HCT116 (cell line): ENCODE results near the gene SBF2. TPM values are rescaled to one million over a fixed set of nuclear protein-coding genes. Genes with fewer than 3 reads are reported as not detected.

Experiments
- ATAC-seq: fragments of 200-7000 bp; cut with Tn5 transposase; 2 replicates; pipeline ENCODE4 v1.9.1; 2020; ENCODE audit warnings: mild to moderate bottlenecking, moderate library complexity
- BruUV-seq: library from RNA; stranded (reverse); fragments of 400-500 nt; replicated peaks from 2 replicates; lab custom pipeline; 2021; lab: Mats Ljungman, UMichigan
- CTCF ChIA-PET: fragments of 300-600 bp; sonication (Branson Sonifier 250); formaldehyde crosslinking; loops from one replicate; lab custom pipeline; 2021; ENCODE audit warnings: antibody characterized with exemption; lab: Charles Lee
- POLR2A ChIA-PET: fragments of 300-600, 350-600 bp; sonication (Branson Sonifier 250); formaldehyde crosslinking; loops from one replicate; lab custom pipeline; 2021; ENCODE audit warnings: antibody characterized with exemption; lab: Charles Lee
- RAD21 ChIA-PET, 2 experiments: fragments of 300-600 bp; sonication (Branson Sonifier 250); formaldehyde crosslinking; loops; one replicate each; lab custom pipeline; 2023; ENCODE audit warnings: low total read pairs in 2 of 2; ENCODE audit not compliant: uncharacterized antibody in 2 of 2, unreplicated experiment in 2 of 2, low non-redundant PET in 1 of 2; lab: Charles Lee
- DNase-seq: peaks from one replicate; pipeline ENCODE4 v3.0.0-alpha.2; 2010; ENCODE audit warnings: low read depth, low spot score
- H2AFZ ChIP-seq: fragments of 200-600 bp; shearing (Covaris generic), sonication (generic); 2 replicates; pipeline ENCODE4 v1.6.1; 2017; ENCODE audit warnings: low read depth, mixed run types, mixed read lengths, antibody characterized with exemption, low read length; ENCODE audit not compliant: poor library complexity, severe bottlenecking
- H3K27ac ChIP-seq: 2 replicates; pipeline ENCODE4 v1.5.1; 2012; ENCODE audit warnings: low read depth, low read length
- H3K27me3 ChIP-seq: fragments of 200-600 bp; sonication (generic); 2 replicates; pipeline ENCODE4 v1.6.1; 2016; ENCODE audit warnings: mixed run types, low read length, mixed read lengths; ENCODE audit not compliant: insufficient read depth
- H3K36me3 ChIP-seq, 2 experiments: fragments of 200-500 bp in 1 of 2; fragments of 200-600 bp in 1 of 2; sonication (Bioruptor generic) in 1 of 2; sonication (generic) in 1 of 2; 2 replicates each; pipeline versions ENCODE4 v1.5.1 to v1.6.1; 2014 to 2016; ENCODE audit warnings: low read length in 2 of 2, inconsistent platforms in 1 of 2, mixed read lengths in 1 of 2, mixed run types in 1 of 2; ENCODE audit not compliant: insufficient read depth in 2 of 2, control insufficient read depth in 1 of 2
- H3K4me1 ChIP-seq, 2 experiments: fragments of 200-600 bp in 1 of 2; sonication (generic) in 1 of 2; 2 replicates each; pipeline versions ENCODE4 v1.5.1 to v1.6.1; 2012 to 2017; ENCODE audit warnings: low read length in 2 of 2, inconsistent platforms in 1 of 2, mild to moderate bottlenecking in 1 of 2, mixed read lengths in 1 of 2, mixed run types in 1 of 2, moderate library complexity in 1 of 2; ENCODE audit not compliant: insufficient read depth in 2 of 2, control insufficient read depth in 1 of 2
- H3K4me2 ChIP-seq: fragments of 200-600 bp; sonication (generic); 2 replicates; pipeline ENCODE4 v1.6.1; 2017; ENCODE audit warnings: mixed run types, low read length, mixed read lengths
- H3K4me3 ChIP-seq, 2 experiments: fragments of 200-600 bp in 1 of 2; sonication (generic) in 1 of 2; replicated peaks in 1 of 2; 2 replicates each; pipeline ENCODE4 v1.5.1; 2011 to 2016; ENCODE audit warnings: low read length in 2 of 2, control low read depth in 1 of 2, low read depth in 1 of 2, mild to moderate bottlenecking in 1 of 2, mixed read lengths in 1 of 2, mixed run types in 1 of 2
- H3K79me2 ChIP-seq: fragments of 200-600 bp; sonication (generic); 2 replicates; pipeline ENCODE4 v1.6.1; 2017; ENCODE audit warnings: mild to moderate bottlenecking, mixed run types, low read length, moderate library complexity, mixed read lengths; ENCODE audit not compliant: insufficient read depth
- H3K9ac ChIP-seq: fragments of 200-600 bp; sonication (generic); 2 replicates; pipeline ENCODE4 v1.6.1; 2016; ENCODE audit warnings: low read length, mixed read lengths
- H3K9me2 ChIP-seq: fragments of 200-600 bp; sonication (generic), shearing (Covaris generic); 2 replicates; pipeline ENCODE4 v1.6.1; 2017; ENCODE audit warnings: mixed run types, mild to moderate bottlenecking, moderate library complexity; ENCODE audit not compliant: insufficient read depth
- H3K9me3 ChIP-seq, 2 experiments: fragments of 200-500 bp in 1 of 2; fragments of 200-600 bp in 1 of 2; sonication (Bioruptor generic) in 1 of 2; sonication (generic) in 1 of 2; 2 replicates each; pipeline ENCODE4 v1.6.1; 2014 to 2017; ENCODE audit warnings: low read length in 2 of 2, mixed read lengths in 2 of 2, inconsistent platforms in 1 of 2, low read depth in 1 of 2, mild to moderate bottlenecking in 1 of 2, mixed run types in 1 of 2, moderate library complexity in 1 of 2; ENCODE audit not compliant: control insufficient read depth in 1 of 2, insufficient read depth in 1 of 2
- H4K20me1 ChIP-seq: fragments of 200-600 bp; sonication (generic), shearing (Covaris generic); 2 replicates; pipeline ENCODE4 v1.6.1; 2017; ENCODE audit warnings: mixed run types, mild to moderate bottlenecking, moderate library complexity; ENCODE audit not compliant: insufficient read depth
- CEBPB ChIP-seq: IDR thresholded peaks from 2 replicates; pipeline ENCODE4 v1.6.1; 2012; ENCODE audit warnings: low read depth
- ELF1 ChIP-seq: IDR thresholded peaks from 2 replicates; pipeline ENCODE4 v1.6.1; 2012; ENCODE audit warnings: low read depth, borderline replicate concordance
- EZH2 ChIP-seq: fragments of 200-600 bp; sonication (generic); IDR thresholded peaks from 2 replicates; pipeline ENCODE4 v1.6.1; 2017; ENCODE audit warnings: antibody characterized with exemption, mixed run types
- POLR2A ChIP-seq: IDR thresholded peaks from 2 replicates; pipeline ENCODE4 v1.7.0; 2011; ENCODE audit warnings: borderline replicate concordance; ENCODE audit not compliant: insufficient read depth, insufficient read length; ENCODE audit errors: extremely low read depth
- SIN3A ChIP-seq: IDR thresholded peaks from 2 replicates; pipeline ENCODE4 v1.6.1; 2012; ENCODE audit warnings: low read depth
- SRF ChIP-seq: IDR thresholded peaks from 2 replicates; pipeline ENCODE4 v1.6.1; 2012; ENCODE audit warnings: low read depth
- ZNF274 ChIP-seq: fragments of 200-500 bp; sonication (Bioruptor generic); IDR thresholded peaks from 2 replicates; pipeline ENCODE4 v1.6.1; 2014; ENCODE audit warnings: mild to moderate bottlenecking, low read depth, low read length, inconsistent platforms
- intact Hi-C: fragments of 100-400 bp; cut with micrococcal nuclease; formaldehyde crosslinking; loops from 2 replicates; pipeline ENCODE4 v1.10.0; 2022
- total RNA-seq: library from RNA; stranded (reverse); gene quantifications from one replicate; pipeline ENCODE4 v1.2.1, GENCODE V29; 2021; ENCODE audit not compliant: unreplicated experiment
- TF ChIP-seq, protein P1 (sequence below): IDR thresholded peaks from 2 replicates; pipeline ENCODE4 v1.6.1; 2012
- TF ChIP-seq, protein P2 (sequence below): IDR thresholded peaks from 2 replicates; pipeline ENCODE4 v1.6.1; 2011; ENCODE audit warnings: mild to moderate bottlenecking, low read length, moderate library complexity; ENCODE audit not compliant: insufficient replicate concordance; ENCODE audit errors: extremely low read depth
- TF ChIP-seq, protein P3 (sequence below), 3 experiments: fragments of 200-600 bp in 1 of 3; sonication (generic) in 1 of 3; IDR thresholded peaks in 2 of 3; conservative IDR thresholded peaks in 1 of 3; 2 replicates each; pipeline ENCODE4 v1.5.1; 2012 to 2017; ENCODE audit warnings: low read depth in 2 of 3, low read length in 2 of 3, antibody characterized with exemption in 1 of 3, borderline replicate concordance in 1 of 3, control low read depth in 1 of 3, mild to moderate bottlenecking in 1 of 3, mixed read lengths in 1 of 3, mixed run types in 1 of 3, moderate library complexity in 1 of 3; ENCODE audit not compliant: insufficient read depth in 1 of 3
- TF ChIP-seq, protein P4 (sequence below): IDR thresholded peaks from 2 replicates; pipeline ENCODE4 v1.6.1; 2012
- TF ChIP-seq, protein P5 (sequence below): IDR thresholded peaks from 2 replicates; pipeline ENCODE4 v1.6.1; 2012; ENCODE audit warnings: low read depth

Gene SBF2
- total RNA-seq, 1 experiment from 2014 or later: 35.0 TPM

DNA sequence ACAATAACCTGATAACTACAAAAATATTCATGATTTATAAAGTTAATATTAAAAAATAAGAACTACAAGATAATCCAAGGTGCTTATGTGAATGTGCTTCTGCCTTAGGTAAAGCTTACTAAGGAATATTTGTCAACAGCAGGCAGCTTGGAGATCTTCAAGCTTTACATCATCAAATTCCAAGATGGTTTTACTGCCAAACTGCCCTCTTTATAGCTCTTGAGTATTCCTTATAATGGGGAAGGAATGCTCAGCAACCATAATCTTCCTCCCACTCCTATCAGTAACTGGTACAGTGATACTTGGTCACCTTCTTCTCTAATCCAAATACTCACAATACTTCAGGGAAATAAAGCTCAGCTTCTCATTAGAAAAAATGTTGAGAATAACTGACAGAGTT is 30.1 kb downstream of the SBF2 start:
- H3K9me2 ChIP-seq: no peaks in the 10 kb centered on the region
- H3K27me3 ChIP-seq: no peaks in the 10 kb centered on the region
- ATAC-seq (no peak), DNase-seq (no peak)
- H3K9ac ChIP-seq: no peak overlapping the region
- no peaks in the 10 kb centered on the region for H3K36me3 ChIP-seq
- no peak overlapping the region for H3K4me2 ChIP-seq
- RAD21 ChIA-PET: no interaction called here
- no TSS peak for BruUV-seq
- TF ChIP-seq CEBPB: no peak
- peaks cover 8% of the 10 kb centered on the region; the same call in 1 of the 2 replicates for H3K79me2 ChIP-seq
- CTCF ChIA-PET: no interaction called here
- H2AFZ ChIP-seq: no peak overlapping the region
- intact Hi-C loops: no loop called here
- POLR2A ChIA-PET: no interaction called here
- H3K4me1 ChIP-seq: peaks cover 0 to 5% of the 10 kb centered on the region in 2 experiments; a peak in 1 of 4 replicates
- H3K4me3 ChIP-seq: no peak overlapping the region
- no peaks in the 10 kb centered on the region for H3K9me3 ChIP-seq
- H4K20me1 ChIP-seq: no peaks in the 10 kb centered on the region
- H3K27ac ChIP-seq: no peak overlapping the region

DNA sequence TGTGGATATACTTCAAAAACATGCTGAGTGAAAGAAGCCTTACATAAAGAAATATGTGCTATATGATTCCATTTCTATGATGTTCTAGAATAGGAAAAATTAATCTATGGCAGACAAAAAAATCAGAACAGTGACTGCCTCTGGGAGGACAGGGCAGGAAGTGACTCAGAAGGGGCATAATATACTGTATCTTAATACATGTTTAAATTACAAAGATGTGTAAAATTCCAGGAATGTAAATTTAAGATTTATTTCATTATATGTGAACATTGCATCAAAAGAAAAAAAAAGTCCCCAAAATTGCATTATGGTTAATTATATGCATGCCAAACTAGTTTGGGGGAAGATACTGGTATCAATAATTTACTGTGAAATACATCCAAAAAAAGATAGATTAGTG is 32.2 kb downstream of the SBF2 start:
- DNase-seq: no peak
- Histone ChIP-seq H3K4me1 (peaks cover 10 to 19% of the 10 kb centered on the region in 2 experiments; a peak in 3 of 4 replicates), H3K9ac (no peak overlapping the region), H3K4me2 (no peak overlapping the region), H4K20me1 (no peaks in the 10 kb centered on the region), H3K9me3 (no peaks in the 10 kb centered on the region), H3K27me3 (no peaks in the 10 kb centered on the region), H2AFZ (no peak overlapping the region), H3K4me3 (no peak overlapping the region), H3K36me3 (no peaks in the 10 kb centered on the region), H3K79me2 (peaks cover 9% of the 10 kb centered on the region; the same call in 1 of the 2 replicates), H3K9me2 (no peaks in the 10 kb centered on the region), H3K27ac (no peak overlapping the region)
- ChIA-PET POLR2A (no interaction called here), CTCF (no interaction called here), RAD21 (no interaction called here)
- BruUV-seq: no TSS peak
- intact Hi-C loops: no loop called here
- ATAC-seq: no peak
- TF ChIP-seq, protein P1, sequence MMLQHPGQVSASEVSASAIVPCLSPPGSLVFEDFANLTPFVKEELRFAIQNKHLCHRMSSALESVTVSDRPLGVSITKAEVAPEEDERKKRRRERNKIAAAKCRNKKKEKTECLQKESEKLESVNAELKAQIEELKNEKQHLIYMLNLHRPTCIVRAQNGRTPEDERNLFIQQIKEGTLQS: no peak
- TF ChIP-seq ELF1 (no peak), SRF (no peak), POLR2A (no peak), CEBPB (no peak), SIN3A (no peak), EZH2 (no peak), ZNF274 (no peak)
- TF ChIP-seq, protein P2, sequence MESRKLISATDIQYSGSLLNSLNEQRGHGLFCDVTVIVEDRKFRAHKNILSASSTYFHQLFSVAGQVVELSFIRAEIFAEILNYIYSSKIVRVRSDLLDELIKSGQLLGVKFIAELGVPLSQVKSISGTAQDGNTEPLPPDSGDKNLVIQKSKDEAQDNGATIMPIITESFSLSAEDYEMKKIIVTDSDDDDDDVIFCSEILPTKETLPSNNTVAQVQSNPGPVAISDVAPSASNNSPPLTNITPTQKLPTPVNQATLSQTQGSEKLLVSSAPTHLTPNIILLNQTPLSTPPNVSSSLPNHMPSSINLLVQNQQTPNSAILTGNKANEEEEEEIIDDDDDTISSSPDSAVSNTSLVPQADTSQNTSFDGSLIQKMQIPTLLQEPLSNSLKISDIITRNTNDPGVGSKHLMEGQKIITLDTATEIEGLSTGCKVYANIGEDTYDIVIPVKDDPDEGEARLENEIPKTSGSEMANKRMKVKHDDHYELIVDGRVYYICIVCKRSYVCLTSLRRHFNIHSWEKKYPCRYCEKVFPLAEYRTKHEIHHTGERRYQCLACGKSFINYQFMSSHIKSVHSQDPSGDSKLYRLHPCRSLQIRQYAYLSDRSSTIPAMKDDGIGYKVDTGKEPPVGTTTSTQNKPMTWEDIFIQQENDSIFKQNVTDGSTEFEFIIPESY: no peak
- TF ChIP-seq, protein P3, sequence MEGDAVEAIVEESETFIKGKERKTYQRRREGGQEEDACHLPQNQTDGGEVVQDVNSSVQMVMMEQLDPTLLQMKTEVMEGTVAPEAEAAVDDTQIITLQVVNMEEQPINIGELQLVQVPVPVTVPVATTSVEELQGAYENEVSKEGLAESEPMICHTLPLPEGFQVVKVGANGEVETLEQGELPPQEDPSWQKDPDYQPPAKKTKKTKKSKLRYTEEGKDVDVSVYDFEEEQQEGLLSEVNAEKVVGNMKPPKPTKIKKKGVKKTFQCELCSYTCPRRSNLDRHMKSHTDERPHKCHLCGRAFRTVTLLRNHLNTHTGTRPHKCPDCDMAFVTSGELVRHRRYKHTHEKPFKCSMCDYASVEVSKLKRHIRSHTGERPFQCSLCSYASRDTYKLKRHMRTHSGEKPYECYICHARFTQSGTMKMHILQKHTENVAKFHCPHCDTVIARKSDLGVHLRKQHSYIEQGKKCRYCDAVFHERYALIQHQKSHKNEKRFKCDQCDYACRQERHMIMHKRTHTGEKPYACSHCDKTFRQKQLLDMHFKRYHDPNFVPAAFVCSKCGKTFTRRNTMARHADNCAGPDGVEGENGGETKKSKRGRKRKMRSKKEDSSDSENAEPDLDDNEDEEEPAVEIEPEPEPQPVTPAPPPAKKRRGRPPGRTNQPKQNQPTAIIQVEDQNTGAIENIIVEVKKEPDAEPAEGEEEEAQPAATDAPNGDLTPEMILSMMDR (IDR thresholded peaks at IDR 0.05 in 2 of 3, conservative IDR thresholded peaks at IDR 0.05 in 1 of 3; ENCODE audit: borderline replicate concordance in 1 of 3, insufficient read depth in 1 of 3, low read depth in 2 of 3, low read length in 2 of 3): no peak
- TF ChIP-seq, protein P4, sequence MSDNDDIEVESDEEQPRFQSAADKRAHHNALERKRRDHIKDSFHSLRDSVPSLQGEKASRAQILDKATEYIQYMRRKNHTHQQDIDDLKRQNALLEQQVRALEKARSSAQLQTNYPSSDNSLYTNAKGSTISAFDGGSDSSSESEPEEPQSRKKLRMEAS: no peak
- TF ChIP-seq, protein P5, sequence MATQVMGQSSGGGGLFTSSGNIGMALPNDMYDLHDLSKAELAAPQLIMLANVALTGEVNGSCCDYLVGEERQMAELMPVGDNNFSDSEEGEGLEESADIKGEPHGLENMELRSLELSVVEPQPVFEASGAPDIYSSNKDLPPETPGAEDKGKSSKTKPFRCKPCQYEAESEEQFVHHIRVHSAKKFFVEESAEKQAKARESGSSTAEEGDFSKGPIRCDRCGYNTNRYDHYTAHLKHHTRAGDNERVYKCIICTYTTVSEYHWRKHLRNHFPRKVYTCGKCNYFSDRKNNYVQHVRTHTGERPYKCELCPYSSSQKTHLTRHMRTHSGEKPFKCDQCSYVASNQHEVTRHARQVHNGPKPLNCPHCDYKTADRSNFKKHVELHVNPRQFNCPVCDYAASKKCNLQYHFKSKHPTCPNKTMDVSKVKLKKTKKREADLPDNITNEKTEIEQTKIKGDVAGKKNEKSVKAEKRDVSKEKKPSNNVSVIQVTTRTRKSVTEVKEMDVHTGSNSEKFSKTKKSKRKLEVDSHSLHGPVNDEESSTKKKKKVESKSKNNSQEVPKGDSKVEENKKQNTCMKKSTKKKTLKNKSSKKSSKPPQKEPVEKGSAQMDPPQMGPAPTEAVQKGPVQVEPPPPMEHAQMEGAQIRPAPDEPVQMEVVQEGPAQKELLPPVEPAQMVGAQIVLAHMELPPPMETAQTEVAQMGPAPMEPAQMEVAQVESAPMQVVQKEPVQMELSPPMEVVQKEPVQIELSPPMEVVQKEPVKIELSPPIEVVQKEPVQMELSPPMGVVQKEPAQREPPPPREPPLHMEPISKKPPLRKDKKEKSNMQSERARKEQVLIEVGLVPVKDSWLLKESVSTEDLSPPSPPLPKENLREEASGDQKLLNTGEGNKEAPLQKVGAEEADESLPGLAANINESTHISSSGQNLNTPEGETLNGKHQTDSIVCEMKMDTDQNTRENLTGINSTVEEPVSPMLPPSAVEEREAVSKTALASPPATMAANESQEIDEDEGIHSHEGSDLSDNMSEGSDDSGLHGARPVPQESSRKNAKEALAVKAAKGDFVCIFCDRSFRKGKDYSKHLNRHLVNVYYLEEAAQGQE: no peak
